Lung (tissue), 12 donors: Measurements from ENCODE around the gene RBM44. TPM values are rescaled to one million over a fixed set of nuclear protein-coding genes. Genes with fewer than 3 reads are reported as not detected.

Experiments used
- ATAC-seq: fragments of 200-7000 bp; cut with Tn5 transposase; one replicate; pipeline ENCODE4 v1.9.1; 2020; ENCODE audit warnings: moderate number of reproducible peaks; ENCODE audit not compliant: insufficient read depth, low FRiP score
- DNase-seq, 3 donors: peaks; one replicate each; pipeline ENCODE4 v3.0.0-alpha.2; 2013 to 2017
- H3K27ac ChIP-seq, 2 donors: one replicate each; pipeline ENCODE4 v1.5.1; 2013; ENCODE audit warnings: mild to moderate bottlenecking in 2 of 2, moderate library complexity in 2 of 2, control low read depth in 1 of 2, inconsistent platforms in 1 of 2, low read depth in 1 of 2, low read length in 1 of 2
- H3K27me3 ChIP-seq, 3 donors: one replicate each; pipeline ENCODE4 v1.5.1; 2013; ENCODE audit warnings: low read length in 2 of 3; ENCODE audit not compliant: control insufficient read depth in 3 of 3, insufficient read depth in 3 of 3
- H3K36me3 ChIP-seq, 4 donors: one replicate each; pipeline ENCODE4 v1.5.1; 2013; ENCODE audit warnings: low read length in 4 of 4, mild to moderate bottlenecking in 1 of 4, moderate library complexity in 1 of 4; ENCODE audit not compliant: control insufficient read depth in 4 of 4, insufficient read depth in 4 of 4
- H3K4me1 ChIP-seq, 5 donors: one replicate each; pipeline ENCODE4 v1.5.1; 2013; ENCODE audit warnings: low read length in 5 of 5, mild to moderate bottlenecking in 2 of 5, moderate library complexity in 1 of 5; ENCODE audit not compliant: control insufficient read depth in 5 of 5, insufficient read depth in 5 of 5
- H3K4me3 ChIP-seq: one replicate; pipeline ENCODE4 v1.5.1; 2013; ENCODE audit warnings: mild to moderate bottlenecking, control low read depth, moderate library complexity
- H3K9ac ChIP-seq, 2 donors: one replicate each; pipeline ENCODE4 v1.5.1; 2013; ENCODE audit warnings: low read length in 2 of 2, control low read depth in 1 of 2; ENCODE audit not compliant: insufficient read depth in 1 of 2
- H3K9me3 ChIP-seq, 4 donors: one replicate each; pipeline ENCODE4 v1.5.1; 2013; ENCODE audit warnings: low read length in 3 of 4, mild to moderate bottlenecking in 1 of 4, moderate library complexity in 1 of 4; ENCODE audit not compliant: control insufficient read depth in 4 of 4, insufficient read depth in 3 of 4
- WGBS, 2 donors: extraction: QIAGEN DNeasy Blood & Tissue Kit; methylation state at CpG; one replicate each; pipeline ENCODE4 v1.1.7; 2013; 5-methylcytosine and 5-hydroxymethylcytosine counted together
- polyA plus RNA-seq, 2 donors: library from polyadenylated mRNA; stranded (reverse); fragments of 200-250 nt; gene quantifications; one replicate each; pipeline ENCODE4 v1.2.1, GENCODE V29; 2013
- total RNA-seq, 2 donors: library from RNA; depleted of rRNA in 1 of 2; stranded (reverse); fragments of >200 nt in 1 of 2; gene quantifications; one replicate each; pipeline ENCODE4 v1.2.1, GENCODE V29; 2014 to 2021
- TF ChIP-seq, protein P1 (sequence below): IDR thresholded peaks from 2 replicates; pipeline ENCODE4 v1.5.1; 2012; ENCODE audit warnings: mild to moderate bottlenecking; ENCODE audit errors: control extremely low read depth, extremely low read depth
- donor health status: control.
- donor health status: control.
- donor health status: Bipolar disorder and iron deficiency.
- donor health status: healthy.
- donor health status: DM: yes; HTN: yes; CAD: no.

Gene RBM44
- total and polyA plus RNA-seq, 4 donors, result 0.26 to 4.0 (median 0.88) TPM

DNA sequence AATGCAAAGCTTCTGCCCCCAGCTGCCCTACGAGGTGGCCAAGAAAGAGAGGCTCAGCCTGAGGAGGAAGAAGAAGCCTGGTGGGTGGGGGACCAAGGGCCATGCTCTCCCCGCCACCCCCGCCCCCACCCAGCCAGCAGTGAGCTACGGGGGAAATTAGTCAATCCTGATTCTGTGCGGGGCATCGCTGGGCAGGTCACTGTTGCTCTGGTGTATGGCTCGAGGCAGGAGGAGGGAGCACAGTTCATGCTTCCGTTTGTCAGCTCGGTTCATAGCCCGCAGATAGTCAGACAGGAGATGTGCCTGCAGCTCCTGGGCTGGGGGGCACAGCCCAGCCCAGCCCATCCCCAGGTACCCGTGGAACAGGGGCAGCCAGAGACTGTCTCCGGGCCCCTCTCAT lies 78.0 kb downstream of the RBM44 start:
- Histone ChIP-seq H3K4me3 (no peak overlapping the region), H3K9ac (no peak overlapping the region), H3K27me3 (no peaks in the 10 kb centered on the region), H3K27ac (peak overlapping the region in 1 of 2 donors; percentile 49), H3K4me1 (peaks cover 0 to 15% (median 0%) of the 10 kb centered on the region in 5 donors), H3K36me3 (no peaks in the 10 kb centered on the region), H3K9me3 (no peaks in the 10 kb centered on the region)
- TF ChIP-seq, protein P1, sequence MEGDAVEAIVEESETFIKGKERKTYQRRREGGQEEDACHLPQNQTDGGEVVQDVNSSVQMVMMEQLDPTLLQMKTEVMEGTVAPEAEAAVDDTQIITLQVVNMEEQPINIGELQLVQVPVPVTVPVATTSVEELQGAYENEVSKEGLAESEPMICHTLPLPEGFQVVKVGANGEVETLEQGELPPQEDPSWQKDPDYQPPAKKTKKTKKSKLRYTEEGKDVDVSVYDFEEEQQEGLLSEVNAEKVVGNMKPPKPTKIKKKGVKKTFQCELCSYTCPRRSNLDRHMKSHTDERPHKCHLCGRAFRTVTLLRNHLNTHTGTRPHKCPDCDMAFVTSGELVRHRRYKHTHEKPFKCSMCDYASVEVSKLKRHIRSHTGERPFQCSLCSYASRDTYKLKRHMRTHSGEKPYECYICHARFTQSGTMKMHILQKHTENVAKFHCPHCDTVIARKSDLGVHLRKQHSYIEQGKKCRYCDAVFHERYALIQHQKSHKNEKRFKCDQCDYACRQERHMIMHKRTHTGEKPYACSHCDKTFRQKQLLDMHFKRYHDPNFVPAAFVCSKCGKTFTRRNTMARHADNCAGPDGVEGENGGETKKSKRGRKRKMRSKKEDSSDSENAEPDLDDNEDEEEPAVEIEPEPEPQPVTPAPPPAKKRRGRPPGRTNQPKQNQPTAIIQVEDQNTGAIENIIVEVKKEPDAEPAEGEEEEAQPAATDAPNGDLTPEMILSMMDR, result no peak
- ATAC-seq, result no peak
- WGBS, 2 donors, result 74 to 83% methylated on average over 12 of the region's 12 CpGs
- DNase-seq, result no peak

DNA sequence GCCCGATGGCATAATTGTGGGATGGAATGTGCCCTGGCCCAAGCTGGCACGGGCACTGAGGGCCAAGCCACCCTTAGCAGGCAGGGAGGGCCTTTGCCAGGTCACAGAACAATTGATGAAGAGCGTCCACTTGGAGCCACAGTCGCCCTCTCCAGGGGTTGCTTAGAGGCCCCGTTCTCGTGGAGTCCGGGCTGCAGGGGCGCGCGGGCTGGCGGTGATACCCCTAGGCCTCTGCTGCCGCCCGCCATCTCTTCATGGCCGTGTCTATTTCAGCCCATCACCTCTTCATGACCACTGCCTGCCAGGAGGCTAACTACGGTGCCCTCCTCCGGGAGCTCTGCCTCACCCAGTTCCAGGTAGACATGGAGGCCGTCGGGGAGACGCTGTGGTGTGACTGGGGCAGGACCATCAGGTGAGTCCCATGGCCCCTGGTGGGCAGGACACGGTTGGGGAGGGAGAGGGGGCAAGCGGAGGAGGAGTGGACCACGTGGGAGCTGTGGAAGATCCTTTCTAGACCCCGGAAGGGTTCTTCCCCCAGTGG lies 78.4 kb downstream of the RBM44 start:
- Histone ChIP-seq H3K4me1 (peaks cover 0 to 15% (median 0%) of the 10 kb centered on the region in 5 donors), H3K27ac (peak overlapping the region in 1 of 2 donors; percentile 49), H3K27me3 (no peaks in the 10 kb centered on the region), H3K4me3 (no peak overlapping the region), H3K36me3 (peaks cover 0 to 3% (median 0%) of the 10 kb centered on the region in 4 donors), H3K9me3 (no peaks in the 10 kb centered on the region), H3K9ac (no peak overlapping the region)
- DNase-seq (no peak), ATAC-seq (no peak)
- WGBS, 2 donors, result 93 to 96% methylated on average over 23 of the region's 23 CpGs
- TF ChIP-seq, protein P1, result no peak

DNA sequence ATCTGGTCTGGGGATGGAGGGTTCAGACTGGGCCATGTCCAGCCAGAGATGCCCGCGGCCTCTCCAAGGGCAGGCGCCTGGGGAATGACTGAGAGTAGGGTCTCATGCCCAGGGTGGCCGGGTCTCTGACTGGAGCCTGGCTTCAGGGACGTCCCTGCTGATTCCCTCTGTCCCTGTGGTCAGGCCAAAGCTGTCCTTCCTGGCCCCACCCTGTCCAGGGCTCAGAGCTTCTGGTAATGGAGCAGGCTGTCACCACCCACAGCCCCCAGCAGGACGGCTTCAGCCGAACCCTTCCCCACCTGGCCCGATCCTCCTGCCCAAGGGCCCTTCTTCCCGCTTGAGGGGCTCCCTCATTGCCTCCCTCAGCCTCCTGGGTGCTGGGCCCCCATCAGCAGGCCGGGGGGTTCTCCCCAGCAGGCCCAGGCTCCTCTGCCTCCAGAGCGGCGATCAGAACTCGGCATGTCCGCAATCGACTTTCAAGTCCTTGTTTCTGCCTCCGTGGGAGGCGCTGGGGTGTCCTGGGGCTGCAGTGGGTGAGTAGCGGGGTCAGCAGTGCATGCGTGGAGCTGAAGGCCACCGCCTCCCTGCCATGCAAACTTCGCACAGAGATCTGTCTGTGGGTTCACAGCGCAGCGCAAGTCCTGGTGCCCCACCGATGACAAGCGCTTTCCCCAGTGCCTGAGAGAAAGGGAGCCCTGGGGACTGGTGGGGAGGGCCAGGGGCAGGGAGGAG lies 79.2 kb downstream of the RBM44 start:
- Histone ChIP-seq H3K36me3 (peaks cover 0 to 3% (median 0%) of the 10 kb centered on the region in 4 donors), H3K4me1 (peaks cover 0 to 15% (median 0%) of the 10 kb centered on the region in 5 donors), H3K9me3 (no peaks in the 10 kb centered on the region), H3K9ac (no peak overlapping the region), H3K4me3 (no peak overlapping the region), H3K27ac (peak overlapping the region in 1 of 2 donors; percentile 79), H3K27me3 (no peaks in the 10 kb centered on the region)
- WGBS, 2 donors, result 93 to 95% methylated on average over 25 of the region's 25 CpGs
- no peak for ATAC-seq
- DNase-seq, result peak in 1 of 3 donors; percentile 0
- TF ChIP-seq, protein P1, result no peak
